ENCODE data around the gene PAK1.

DNA sequence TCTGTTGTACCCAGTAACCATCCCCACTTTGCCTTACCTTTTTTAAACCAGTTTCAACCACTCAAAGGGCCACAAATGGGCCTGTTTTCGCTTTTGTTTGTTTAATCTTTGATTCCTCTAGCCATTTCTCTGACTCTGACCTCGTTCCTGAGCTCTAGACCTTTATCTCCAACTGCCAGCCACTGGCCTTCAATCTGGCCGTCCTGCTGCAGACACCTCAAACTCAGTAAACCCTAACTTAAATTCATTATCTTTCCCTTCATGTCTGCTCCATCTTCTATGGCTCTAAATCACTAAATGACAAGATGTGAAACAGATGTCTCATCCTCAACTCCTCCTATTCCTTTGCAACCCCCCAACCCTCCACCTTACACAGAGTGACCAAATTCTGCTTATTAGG lies 171.1 kb downstream of the PAK1 start:
- TF ChIP-seq, protein P1, sequence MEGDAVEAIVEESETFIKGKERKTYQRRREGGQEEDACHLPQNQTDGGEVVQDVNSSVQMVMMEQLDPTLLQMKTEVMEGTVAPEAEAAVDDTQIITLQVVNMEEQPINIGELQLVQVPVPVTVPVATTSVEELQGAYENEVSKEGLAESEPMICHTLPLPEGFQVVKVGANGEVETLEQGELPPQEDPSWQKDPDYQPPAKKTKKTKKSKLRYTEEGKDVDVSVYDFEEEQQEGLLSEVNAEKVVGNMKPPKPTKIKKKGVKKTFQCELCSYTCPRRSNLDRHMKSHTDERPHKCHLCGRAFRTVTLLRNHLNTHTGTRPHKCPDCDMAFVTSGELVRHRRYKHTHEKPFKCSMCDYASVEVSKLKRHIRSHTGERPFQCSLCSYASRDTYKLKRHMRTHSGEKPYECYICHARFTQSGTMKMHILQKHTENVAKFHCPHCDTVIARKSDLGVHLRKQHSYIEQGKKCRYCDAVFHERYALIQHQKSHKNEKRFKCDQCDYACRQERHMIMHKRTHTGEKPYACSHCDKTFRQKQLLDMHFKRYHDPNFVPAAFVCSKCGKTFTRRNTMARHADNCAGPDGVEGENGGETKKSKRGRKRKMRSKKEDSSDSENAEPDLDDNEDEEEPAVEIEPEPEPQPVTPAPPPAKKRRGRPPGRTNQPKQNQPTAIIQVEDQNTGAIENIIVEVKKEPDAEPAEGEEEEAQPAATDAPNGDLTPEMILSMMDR (IDR thresholded peaks at IDR 0.05): no peak
- TF ChIP-seq ZFX (IDR thresholded peaks at IDR 0.05; ENCODE audit: borderline replicate concordance): no peak
